ENCODE measurements around the gene EPHB6. TPM values are rescaled to one million over a fixed set of nuclear protein-coding genes. Genes with fewer than 3 reads are reported as not detected.

EPHB6 gene
- total RNA-seq, 1 donor = 4.0 TPM

DNA sequence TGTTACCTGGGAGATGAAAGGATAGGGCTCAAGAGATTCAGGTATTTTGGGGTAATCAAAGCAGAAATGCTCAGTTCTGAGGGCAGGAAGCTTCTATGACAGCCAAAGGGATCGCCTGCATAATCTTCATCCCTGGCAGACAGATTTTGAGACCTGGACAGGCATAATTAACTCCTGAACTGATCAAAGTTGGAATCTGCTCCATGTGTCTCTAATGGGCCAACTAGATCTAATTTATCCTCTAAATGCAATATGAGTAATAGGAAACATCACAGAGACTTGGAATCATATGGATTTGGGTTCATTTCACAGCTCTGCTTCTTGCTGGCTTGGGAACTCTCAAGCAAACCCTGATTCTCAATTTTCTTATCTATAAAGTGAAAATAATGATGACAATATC lies 41.2 kb upstream of the EPHB6 start:
- Histone ChIP-seq H3K36me3 (ENCODE audit: insufficient read depth, low read length) (no peaks in the 10 kb centered on the region), H3K27ac (ENCODE audit: low read depth, low read length) (no peak overlapping the region), H3K4me2 (ENCODE audit: insufficient read depth, low read length) (no peak overlapping the region), H3K4me1 (ENCODE audit: insufficient read depth, low read length) (peaks cover 29% of the 10 kb centered on the region), H3K9me3 (ENCODE audit: low read depth, low read length) (no peaks in the 10 kb centered on the region), H3K27me3 (ENCODE audit: insufficient read depth, low read length) (no peaks in the 10 kb centered on the region), H3K79me2 (ENCODE audit: insufficient read depth, low read length) (no peaks in the 10 kb centered on the region), H4K20me1 (ENCODE audit: insufficient read depth, low read length) (no peaks in the 10 kb centered on the region), H2AFZ (ENCODE audit: low read length) (no peak overlapping the region), H3K4me3 (ENCODE audit: insufficient read depth, low read length) (no peak overlapping the region)
- DNase-seq (ENCODE audit: insufficient read length, low spot score, missing footprints) = no peak
- no peak for TF ChIP-seq CTCF (IDR thresholded peaks at IDR 0.05; ENCODE audit: extremely low read depth, low read depth, low read length)

GRCh38 chr7:142814451-142814850 lies 40.4 kb upstream of the EPHB6 start:
- Histone ChIP-seq H3K79me2 (ENCODE audit: insufficient read depth, low read length) (no peaks in the 10 kb centered on the region), H3K27me3 (ENCODE audit: insufficient read depth, low read length) (peaks cover 3% of the 10 kb centered on the region), H4K20me1 (ENCODE audit: insufficient read depth, low read length) (no peaks in the 10 kb centered on the region), H3K4me3 (ENCODE audit: insufficient read depth, low read length) (no peak overlapping the region), H3K4me1 (ENCODE audit: insufficient read depth, low read length) (peaks cover 22% of the 10 kb centered on the region), H3K36me3 (ENCODE audit: insufficient read depth, low read length) (no peaks in the 10 kb centered on the region), H3K4me2 (ENCODE audit: insufficient read depth, low read length) (no peak overlapping the region), H3K27ac (ENCODE audit: low read depth, low read length) (no peak overlapping the region), H2AFZ (ENCODE audit: low read length) (no peak overlapping the region), H3K9me3 (ENCODE audit: low read depth, low read length) (no peaks in the 10 kb centered on the region)
- no peak for DNase-seq (ENCODE audit: insufficient read length, low spot score, missing footprints)
- no peak for TF ChIP-seq CTCF (IDR thresholded peaks at IDR 0.05; ENCODE audit: extremely low read depth, low read depth, low read length)

DNA sequence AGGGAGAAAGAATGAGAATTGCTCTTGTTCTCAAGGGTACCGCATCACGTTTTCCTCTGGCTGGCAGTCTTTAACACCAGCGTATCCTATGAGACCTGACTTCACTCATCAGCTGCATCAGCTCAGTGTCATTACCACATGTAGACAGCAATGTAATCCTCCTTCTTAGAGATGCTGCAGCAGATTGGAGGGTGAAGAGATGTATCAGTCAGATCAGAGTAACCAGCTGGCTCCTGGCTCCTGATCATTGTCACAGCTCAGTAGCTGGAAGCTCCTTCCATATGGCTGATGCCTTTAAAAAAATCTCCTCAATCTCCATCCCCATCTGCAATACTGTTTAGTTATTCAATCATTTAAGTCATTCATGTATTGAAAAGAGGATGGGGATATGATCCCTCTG lies 39.7 kb upstream of the EPHB6 start:
- no peak for TF ChIP-seq CTCF (IDR thresholded peaks at IDR 0.05; ENCODE audit: extremely low read depth, low read depth, low read length)
- Histone ChIP-seq H2AFZ (ENCODE audit: low read length) (no peak overlapping the region), H4K20me1 (ENCODE audit: insufficient read depth, low read length) (no peaks in the 10 kb centered on the region)

GRCh38 chr7:142817506-142817905 lies 37.4 kb upstream of the EPHB6 start:
- no peak overlapping the region for H2AFZ ChIP-seq (ENCODE audit: low read length)
- no peaks in the 10 kb centered on the region for H4K20me1 ChIP-seq (ENCODE audit: insufficient read depth, low read length)
- no peaks in the 10 kb centered on the region for H3K9me3 ChIP-seq (ENCODE audit: low read depth, low read length)
- no peak for TF ChIP-seq CTCF (IDR thresholded peaks at IDR 0.05; ENCODE audit: extremely low read depth, low read depth, low read length)
- no peaks in the 10 kb centered on the region for H3K36me3 ChIP-seq (ENCODE audit: insufficient read depth, low read length)
- DNase-seq (ENCODE audit: insufficient read length, low spot score, missing footprints) = no peak
- H3K4me2 ChIP-seq (ENCODE audit: insufficient read depth, low read length) = no peak overlapping the region
- H3K4me3 ChIP-seq (ENCODE audit: insufficient read depth, low read length) = no peak overlapping the region
- peaks cover 5% of the 10 kb centered on the region for H3K27me3 ChIP-seq (ENCODE audit: insufficient read depth, low read length)
- H3K27ac ChIP-seq (ENCODE audit: low read depth, low read length) = no peak overlapping the region
- peaks cover 14% of the 10 kb centered on the region for H3K4me1 ChIP-seq (ENCODE audit: insufficient read depth, low read length)
- H3K79me2 ChIP-seq (ENCODE audit: insufficient read depth, low read length) = no peaks in the 10 kb centered on the region

More for the DNA sequence above, 39.7 kb upstream of the EPHB6 start:
- Histone ChIP-seq H3K27ac (ENCODE audit: low read depth, low read length) (no peak overlapping the region), H3K36me3 (ENCODE audit: insufficient read depth, low read length) (no peaks in the 10 kb centered on the region), H3K4me1 (ENCODE audit: insufficient read depth, low read length) (peaks cover 16% of the 10 kb centered on the region), H3K9me3 (ENCODE audit: low read depth, low read length) (no peaks in the 10 kb centered on the region), H3K27me3 (ENCODE audit: insufficient read depth, low read length) (peaks cover 5% of the 10 kb centered on the region), H3K4me3 (ENCODE audit: insufficient read depth, low read length) (no peak overlapping the region), H3K4me2 (ENCODE audit: insufficient read depth, low read length) (no peak overlapping the region), H3K79me2 (ENCODE audit: insufficient read depth, low read length) (no peaks in the 10 kb centered on the region)
- DNase-seq (ENCODE audit: insufficient read length, low spot score, missing footprints) = no peak
